Body of pancreas (tissue), 4 donors: ENCODE measurements around the gene HOXC5. TPM values are rescaled to one million over a fixed set of nuclear protein-coding genes. Genes with fewer than 3 reads are reported as not detected.

ENCODE experiments used
- ATAC-seq: fragments of 150-250 bp; one replicate; pipeline ENCODE4 v1.9.1; 2016
- DNase-seq, 4 donors: peaks; one replicate each; pipeline ENCODE4 v3.0.0-alpha.2; 2019
- H3K27ac ChIP-seq, 4 donors: fragments of 200-600 bp; sonication (generic); 1 replicate in 3 of 4; 2 replicates in 1 of 4; pipeline versions ENCODE4 v1.5.1 to v1.6.1; 2016 to 2019; ENCODE audit warnings: mild to moderate bottlenecking in 1 of 4, mixed read lengths in 1 of 4, moderate library complexity in 1 of 4
- H3K27me3 ChIP-seq, 2 donors: fragments of 200-600 bp; sonication (generic); one replicate each; pipeline ENCODE4 v1.6.0; 2016; ENCODE audit warnings: mild to moderate bottlenecking in 1 of 2
- H3K36me3 ChIP-seq, 2 donors: fragments of 200-600 bp; sonication (generic); replicated peaks in 1 of 2; 2 replicates each; pipeline ENCODE4 v1.5.1; 2016; ENCODE audit warnings: low read depth in 2 of 2; ENCODE audit not compliant: insufficient read depth in 1 of 2
- H3K4me1 ChIP-seq: fragments of 200-600 bp; sonication (generic); one replicate; pipeline ENCODE4 v1.6.0; 2016
- H3K4me3 ChIP-seq, 2 donors: fragments of 200-600 bp; sonication (generic); 1 replicate in 1 of 2; 2 replicates in 1 of 2; pipeline ENCODE4 v1.5.1; 2016 to 2019
- H3K9me3 ChIP-seq, 3 donors: fragments of 200-600 bp; sonication (generic); 1 replicate in 2 of 3; 2 replicates in 1 of 3; pipeline ENCODE4 v1.5.1; 2016
- CTCF ChIP-seq, 7 experiments: fragments of 450-650 bp in 4 of 7; fragments of 200-600 bp in 3 of 7; sonication (generic) in 3 of 7; IDR thresholded peaks; one replicate each; pipeline ENCODE4 v1.5.1; 2016 to 2019; ENCODE audit warnings: antibody characterized with exemption in 7 of 7
- POLR2A ChIP-seq, 3 donors: fragments of 450-650 bp; IDR thresholded peaks; one replicate each; pipeline ENCODE4 v1.6.1; 2016; ENCODE audit warnings: antibody characterized with exemption in 3 of 3, mild to moderate bottlenecking in 2 of 3
- WGBS, 2 donors: methylation state at CpG; one replicate each; pipeline ENCODE4 v1.1.5; 2017; 5-methylcytosine and 5-hydroxymethylcytosine counted together
- intact Hi-C: fragments of 100-400 bp; cut with DNase I; formaldehyde crosslinking; loops from one replicate; pipeline ENCODE4 v1.15.1; 2023
- total RNA-seq, 2 donors: library from RNA; depleted of rRNA; stranded (reverse); fragments of >200 nt; gene quantifications; one replicate each; pipeline ENCODE4 v1.1.0, GENCODE V29; 2016

Gene HOXC5
- total RNA-seq, 2 donors from 2014 or later = not detected

GRCh38 chr12:54045868-54046521 lies 13.1 kb downstream of the HOXC5 start:
- intact Hi-C loops = no loop called here
- Histone ChIP-seq H3K36me3 (no peaks in the 10 kb centered on the region), H3K4me1 (peaks cover 13% of the 10 kb centered on the region), H3K9me3 (no peaks in the 10 kb centered on the region), H3K27ac (no peak overlapping the region), H3K4me3 (no peak overlapping the region), H3K27me3 (peaks cover 3 to 34% of the 10 kb centered on the region in 2 donors)
- 21% methylated on average over 16 of the region's 16 CpGs for WGBS, 2 donors
- ATAC-seq = no peak
- no peak for DNase-seq
- TF ChIP-seq CTCF (IDR thresholded peaks at IDR 0.05) (no peak), POLR2A (IDR thresholded peaks at IDR 0.05) (no peak)

GRCh38 chr12:54046809-54047159 lies 13.9 kb downstream of the HOXC5 start:
- WGBS, 2 donors = 14% methylated on average over 16 to 27 of the region's 27 CpGs
- H3K36me3 ChIP-seq = no peaks in the 10 kb centered on the region
- DNase-seq (no peak), ATAC-seq (peak; percentile 35)
- TF ChIP-seq POLR2A (IDR thresholded peaks at IDR 0.05) (no peak), CTCF (IDR thresholded peaks at IDR 0.05) (no peak)
- H3K27ac ChIP-seq = no peak overlapping the region
- no peak overlapping the region for H3K4me3 ChIP-seq
- peaks cover 3 to 34% of the 10 kb centered on the region in 2 donors for H3K27me3 ChIP-seq
- no peaks in the 10 kb centered on the region for H3K9me3 ChIP-seq
- intact Hi-C loops = no loop called here
- H3K4me1 ChIP-seq = peaks cover 13% of the 10 kb centered on the region

GRCh38 chr12:54047160-54047963 lies 14.5 kb downstream of the HOXC5 start:
- Histone ChIP-seq H3K4me3 (no peak overlapping the region), H3K9me3 (no peaks in the 10 kb centered on the region), H3K36me3 (no peaks in the 10 kb centered on the region), H3K27me3 (peaks cover 3 to 30% of the 10 kb centered on the region in 2 donors), H3K4me1 (peaks cover 13% of the 10 kb centered on the region), H3K27ac (no peak overlapping the region)
- DNase-seq (no peak), ATAC-seq (no peak)
- WGBS, 2 donors = 7 to 19% methylated on average over 29 to 60 of the region's 61 CpGs
- TF ChIP-seq POLR2A (IDR thresholded peaks at IDR 0.05) (no peak), CTCF (IDR thresholded peaks at IDR 0.05) (no peak)
- intact Hi-C loops = no loop called here

- H3K27ac ChIP-seq = no peak overlapping the region
- WGBS, 2 donors = 37 to 46% methylated on average over 8 of the region's 8 CpGs
- peaks cover 3 to 32% of the 10 kb centered on the region in 2 donors for H3K27me3 ChIP-seq
- intact Hi-C loops = no loop called here
- H3K4me1 ChIP-seq = peaks cover 13% of the 10 kb centered on the region
- DNase-seq (no peak), ATAC-seq (no peak)
- no peaks in the 10 kb centered on the region for H3K36me3 ChIP-seq
- TF ChIP-seq CTCF (IDR thresholded peaks at IDR 0.05) (no peak), POLR2A (IDR thresholded peaks at IDR 0.05) (no peak)
- no peaks in the 10 kb centered on the region for H3K9me3 ChIP-seq
- no peak overlapping the region for H3K4me3 ChIP-seq
Measured at GRCh38 chr12:54047964-54048303, 15.1 kb downstream of the HOXC5 start.
